Diencephalon (tissue), 1 donor: ENCODE results near the gene NHERF1. TPM values are rescaled to one million over a fixed set of nuclear protein-coding genes. Genes with fewer than 3 reads are reported as not detected.

Experiments used
- total RNA-seq: library from RNA; depleted of rRNA; stranded (reverse); fragments of >200 nt; gene quantifications from one replicate; pipeline ENCODE4 v1.2.3, GENCODE V29; 2014

Gene NHERF1
- 12.5 TPM for total RNA-seq

DNA sequence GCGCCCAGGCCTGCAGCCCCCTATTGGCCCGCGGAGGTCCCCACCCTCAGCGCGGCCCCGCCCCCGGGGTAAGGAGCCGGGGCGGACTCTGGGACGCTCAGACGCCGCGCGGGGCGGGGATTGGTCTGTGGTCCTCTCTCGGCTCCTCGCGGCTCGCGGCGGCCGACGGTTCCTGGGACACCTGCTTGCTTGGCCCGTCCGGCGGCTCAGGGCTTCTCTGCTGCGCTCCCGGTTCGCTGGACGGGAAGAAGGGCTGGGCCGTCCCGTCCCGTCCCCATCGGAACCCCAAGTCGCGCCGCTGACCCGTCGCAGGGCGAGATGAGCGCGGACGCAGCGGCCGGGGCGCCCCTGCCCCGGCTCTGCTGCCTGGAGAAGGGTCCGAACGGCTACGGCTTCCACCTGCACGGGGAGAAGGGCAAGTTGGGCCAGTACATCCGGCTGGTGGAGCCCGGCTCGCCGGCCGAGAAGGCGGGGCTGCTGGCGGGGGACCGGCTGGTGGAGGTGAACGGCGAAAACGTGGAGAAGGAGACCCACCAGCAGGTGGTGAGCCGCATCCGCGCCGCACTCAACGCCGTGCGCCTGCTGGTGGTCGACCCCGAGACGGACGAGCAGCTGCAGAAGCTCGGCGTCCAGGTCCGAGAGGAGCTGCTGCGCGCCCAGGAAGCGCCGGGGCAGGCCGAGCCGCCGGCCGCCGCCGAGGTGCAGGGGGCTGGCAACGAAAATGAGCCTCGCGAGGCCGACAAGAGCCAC lies at the start of gene NHERF1:
NHERF1 (plus strand) TSS at position 100 of the 750 bp plus-strand sequence; CDS start at position 319, 219 bp downstream.

DNA sequence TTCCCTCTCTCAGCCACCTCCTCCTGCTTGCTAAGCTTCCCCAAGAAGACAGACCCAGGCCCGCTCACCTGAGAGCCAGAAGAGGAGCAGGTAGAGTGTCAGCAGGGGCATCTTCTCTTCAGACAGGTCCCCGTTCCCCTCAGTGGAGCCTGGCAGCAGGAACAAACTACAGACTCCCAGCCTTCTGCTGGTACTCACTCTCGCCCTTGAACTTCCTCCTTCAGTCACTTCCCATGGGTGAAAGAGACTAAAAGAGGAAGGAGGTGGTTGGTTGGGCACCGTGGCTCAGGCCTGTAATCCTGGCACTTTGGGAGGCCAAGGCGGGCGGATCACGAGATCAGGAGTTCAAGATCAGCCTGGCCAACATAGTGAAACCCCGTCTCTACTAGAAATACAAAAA lies 35.7 kb upstream of the NHERF1 start, which contains the start of gene CD300LF:
CD300LF (minus strand) TSS at position 168 of the 400 bp plus-strand sequence; CDS start at position 111, 57 bp downstream.

DNA sequence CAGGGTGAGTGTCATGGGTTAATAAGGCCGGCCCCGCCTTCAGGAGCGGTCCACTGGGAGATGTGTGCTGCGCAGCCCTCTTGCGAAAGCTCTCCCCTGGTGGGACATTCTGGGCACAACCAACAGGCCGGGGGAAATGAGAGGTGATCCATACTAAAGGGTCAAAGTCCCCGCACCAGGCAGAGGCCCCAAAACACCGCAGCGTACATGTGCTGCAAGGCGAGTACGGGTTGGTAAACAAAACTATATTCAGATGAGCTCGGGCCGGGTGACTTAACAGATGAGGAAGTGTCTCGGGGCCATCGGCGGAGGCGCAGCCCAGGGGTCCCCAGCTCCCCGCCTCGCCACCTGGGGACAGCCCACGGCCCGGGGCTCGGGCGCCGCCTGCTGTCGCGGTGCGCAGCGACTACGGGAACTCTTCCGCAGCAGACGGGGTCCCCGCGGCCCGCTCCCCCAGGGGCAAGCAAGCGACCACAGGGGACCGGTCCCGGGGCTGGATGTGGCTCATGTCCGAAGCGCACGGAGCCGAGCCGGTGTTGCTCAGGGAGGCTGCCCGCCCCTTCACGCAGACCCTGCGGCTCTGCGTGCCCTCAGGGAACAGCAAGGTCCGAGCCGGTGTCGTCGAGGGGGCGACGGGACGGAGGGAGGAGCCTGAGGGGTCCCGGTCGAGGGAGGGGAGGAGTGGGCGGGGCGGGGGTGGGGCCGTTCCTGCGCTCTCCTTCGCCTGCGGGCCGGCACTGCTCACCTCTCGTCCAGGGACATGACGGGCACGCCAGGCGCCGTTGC lies 11.7 kb upstream of the NHERF1 start, which contains the start of gene RAB37:
RAB37 (plus strand) TSS at position 744 of the 786 bp plus-strand sequence; CDS start at position 761, 17 bp downstream.

GRCh38 chr17:74776044-74776962 lies 27.9 kb downstream of the NHERF1 start, which contains the start of gene NAT9:
TSS of gene NAT9 (minus strand) at chr17:74776345. CDS start at chr17:74775698, 647 bp downstream.

Other genes starting within 250 kb of the NHERF1 start
- gene CD300LB, start 217.2 kb upstream of the NHERF1 start, total RNA-seq = not detected
- gene CD300C, start 202.5 kb upstream of the NHERF1 start, total RNA-seq = 0.46 TPM
- gene CD300H, start 181.1 kb upstream of the NHERF1 start, total RNA-seq = not detected
- gene CD300LD, start 156.3 kb upstream of the NHERF1 start, total RNA-seq = not detected
- gene CD300E, start 124.9 kb upstream of the NHERF1 start, total RNA-seq = not detected
- 0.46 TPM for gene CD300LF, start 35.7 kb upstream of the NHERF1 start, total RNA-seq
- 3.2 TPM for gene RAB37, start 11.4 kb upstream of the NHERF1 start, total RNA-seq
- 20.5 TPM for gene NAT9, start 27.7 kb downstream of the NHERF1 start, total RNA-seq
- 1.2 TPM for gene GRIN2C, start 111.3 kb downstream of the NHERF1 start, total RNA-seq
- 5.5 TPM for gene FDXR, start 124.4 kb downstream of the NHERF1 start, total RNA-seq
- 5.5 TPM for gene FADS6, start 145.0 kb downstream of the NHERF1 start, total RNA-seq
- 0.46 TPM for gene USH1G, start 174.6 kb downstream of the NHERF1 start, total RNA-seq
- not detected for gene OTOP2, start 175.6 kb downstream of the NHERF1 start, total RNA-seq
- gene OTOP3, start 187.3 kb downstream of the NHERF1 start, total RNA-seq = not detected
- 25.1 TPM for gene HID1, start 224.1 kb downstream of the NHERF1 start, total RNA-seq
- gene CDR2L, start 239.0 kb downstream of the NHERF1 start, total RNA-seq = 7.2 TPM